ENCODE data around the gene EDIL3. TPM values are rescaled to one million over a fixed set of nuclear protein-coding genes. Genes with fewer than 3 reads are reported as not detected.

EDIL3 gene
- total and polyA plus RNA-seq, 2 of the 8 experiments (the other 6 are each of a cell fraction or from before 2014, with no cell fraction given), result 14.7 to 47.2 TPM

- Histone ChIP-seq H3K79me1 (ENCODE audit: low read depth, low read length) (no peaks in the 10 kb centered on the region), H3K4me2 (ENCODE audit: insufficient read depth in 1 of 2, low read depth in 2 of 2, low read length in 2 of 2) (no peak overlapping the region), H2BK15ac (ENCODE audit: low read length) (no peak overlapping the region), H3K27ac (ENCODE audit: low read depth, low read length) (no peak overlapping the region), H3K4ac (replicated peaks; ENCODE audit: insufficient read length, low read depth, low read length) (no peak overlapping the region), H2AK5ac (ENCODE audit: low read depth, low read length) (no peak overlapping the region), H2AFZ (ENCODE audit: low read length) (no peak overlapping the region), H3K79me2 (ENCODE audit: control insufficient read depth in 1 of 2, insufficient read depth in 2 of 2, low read length in 2 of 2) (peaks cover 0 to 6% of the 10 kb centered on the region in 2 experiments; a peak in 1 of 4 replicates), H3K9me3 (ENCODE audit: insufficient read depth in 2 of 2, low read depth in 1 of 2, low read length in 1 of 2) (no peaks in the 10 kb centered on the region; a peak in 1 of 4 replicates), H3K9ac (replicated peaks in 1 of 4; ENCODE audit: extremely low read depth in 1 of 4, low read depth in 3 of 4, low read length in 3 of 4) (no peak overlapping the region), H2BK5ac (ENCODE audit: low read depth, low read length) (no peak overlapping the region), H3K14ac (ENCODE audit: insufficient read length) (no peak overlapping the region), H4K5ac (ENCODE audit: insufficient read length, low read depth, low read length) (no peak overlapping the region), H2BK12ac (ENCODE audit: low read depth, low read length) (no peak overlapping the region), H2BK120ac (replicated peaks; ENCODE audit: low read depth, low read length) (no peak overlapping the region), H3K36me3 (ENCODE audit: control insufficient read depth in 2 of 4, insufficient read depth in 4 of 4, low read length in 3 of 4) (peaks cover 0 to 2% (median 0%) of the 10 kb centered on the region in 4 experiments; a peak in 2 of 8 replicates), H4K91ac (replicated peaks; ENCODE audit: insufficient read length, low read length) (no peak overlapping the region), H3K4me3 (ENCODE audit: extremely low read depth in 1 of 4, insufficient read depth in 2 of 4, low read depth in 3 of 4, low read length in 4 of 4) (no peak overlapping the region), H3K56ac (replicated peaks; ENCODE audit: insufficient read length, low read depth, low read length) (no peak overlapping the region), H3K27me3 (replicated peaks in 1 of 4; ENCODE audit: control insufficient read depth in 3 of 4, extremely low read depth in 1 of 4, insufficient read depth in 3 of 4, low read length in 3 of 4) (no peaks in the 10 kb centered on the region), H4K20me1 (replicated peaks in 1 of 2; ENCODE audit: control insufficient read depth in 1 of 2, insufficient read depth in 2 of 2, low read length in 2 of 2) (no peaks in the 10 kb centered on the region), H3K18ac (ENCODE audit: extremely low read depth, low read length) (no peak overlapping the region), H3K23ac (ENCODE audit: insufficient read length) (no peak overlapping the region), H3K23me2 (ENCODE audit: low read depth, low read length) (no peaks in the 10 kb centered on the region), H4K8ac (ENCODE audit: extremely low read depth, insufficient read depth, low read length) (no peak overlapping the region), H2BK20ac (ENCODE audit: low read length) (no peak overlapping the region), H3K4me1 (replicated peaks in 1 of 4; ENCODE audit: control insufficient read depth in 3 of 4, insufficient read depth in 4 of 4, low read length in 3 of 4) (no peaks in the 10 kb centered on the region)
- 97% methylated on average over 3 of the region's 3 CpGs; no CpG with 5 or more reads in 1 of the 2 experiments for WGBS, 2 experiments (ENCODE audit: extremely low coverage in 1 of 2, insufficient coverage in 1 of 2, insufficient read length in 1 of 2, insufficient replicate concordance in 2 of 2, low coverage in 1 of 2, low lambda C conversion rate in 2 of 2, missing lambda C conversion rate in 1 of 2)
- CTCF ChIA-PET (ENCODE audit: partially characterized antibody), result no interaction called here
- FAIRE-seq (no peak), DNase-seq (ENCODE audit: low read depth in 1 of 2, low spot score in 2 of 2) (no peak)
- TF ChIP-seq RBBP5 (IDR thresholded peaks at IDR 0.05; ENCODE audit: borderline replicate concordance, low read depth, low read length) (no peak), POU5F1 (IDR thresholded peaks at IDR 0.05; ENCODE audit: low read depth, low read length) (no peak), BCL11A (IDR thresholded peaks at IDR 0.05; ENCODE audit: low read depth in 2 of 2, low read length in 2 of 2) (no peak), JUN (IDR thresholded peaks at IDR 0.05; ENCODE audit: low read depth, low read length) (no peak), TBP (IDR thresholded peaks at IDR 0.05; ENCODE audit: low read depth, low read length) (no peak), EGR1 (IDR thresholded peaks at IDR 0.05; ENCODE audit: borderline replicate concordance, low read depth, low read length) (no peak), CEBPB (IDR thresholded peaks at IDR 0.05; ENCODE audit: low read depth, low read length) (no peak), SRF (IDR thresholded peaks at IDR 0.05; ENCODE audit: low read depth, low read length) (no peak), CHD1 (IDR thresholded peaks at IDR 0.05; ENCODE audit: low read depth, low read length) (no peak), TAF1 (IDR thresholded peaks at IDR 0.05; ENCODE audit: low read depth, low read length) (no peak), SIX5 (IDR thresholded peaks at IDR 0.05; ENCODE audit: low read depth, low read length) (no peak)
- TF ChIP-seq, protein P1, sequence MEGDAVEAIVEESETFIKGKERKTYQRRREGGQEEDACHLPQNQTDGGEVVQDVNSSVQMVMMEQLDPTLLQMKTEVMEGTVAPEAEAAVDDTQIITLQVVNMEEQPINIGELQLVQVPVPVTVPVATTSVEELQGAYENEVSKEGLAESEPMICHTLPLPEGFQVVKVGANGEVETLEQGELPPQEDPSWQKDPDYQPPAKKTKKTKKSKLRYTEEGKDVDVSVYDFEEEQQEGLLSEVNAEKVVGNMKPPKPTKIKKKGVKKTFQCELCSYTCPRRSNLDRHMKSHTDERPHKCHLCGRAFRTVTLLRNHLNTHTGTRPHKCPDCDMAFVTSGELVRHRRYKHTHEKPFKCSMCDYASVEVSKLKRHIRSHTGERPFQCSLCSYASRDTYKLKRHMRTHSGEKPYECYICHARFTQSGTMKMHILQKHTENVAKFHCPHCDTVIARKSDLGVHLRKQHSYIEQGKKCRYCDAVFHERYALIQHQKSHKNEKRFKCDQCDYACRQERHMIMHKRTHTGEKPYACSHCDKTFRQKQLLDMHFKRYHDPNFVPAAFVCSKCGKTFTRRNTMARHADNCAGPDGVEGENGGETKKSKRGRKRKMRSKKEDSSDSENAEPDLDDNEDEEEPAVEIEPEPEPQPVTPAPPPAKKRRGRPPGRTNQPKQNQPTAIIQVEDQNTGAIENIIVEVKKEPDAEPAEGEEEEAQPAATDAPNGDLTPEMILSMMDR (IDR thresholded peaks at IDR 0.05; ENCODE audit: control extremely low read depth in 1 of 3, insufficient read depth in 1 of 3, low read depth in 1 of 3, low read length in 3 of 3), result no peak
- POLR2A ChIA-PET (ENCODE audit: partially characterized antibody), result no interaction called here
These were observed 62.0 kb downstream of the EDIL3 start for GRCh38 chr5:84322646-84323045.

Measured in H1 (cell line).